Loucy (cell line): Measurements from ENCODE around the gene CAPZA3.

Source experiments
- EZH2phosphoT487 ChIP-seq: fragments of 200-600 bp; IDR thresholded peaks from 2 replicates; pipeline ENCODE4 v1.6.1; 2018; ENCODE audit warnings: antibody characterized with exemption, mild to moderate bottlenecking, moderate library complexity, borderline replicate concordance
- TF ChIP-seq, protein P1 (sequence below): fragments of 200-600 bp; sonication (generic); conservative IDR thresholded peaks from 2 replicates; pipeline ENCODE4 v1.5.1; 2014; ENCODE audit warnings: mild to moderate bottlenecking, antibody characterized with exemption, low read length

GRCh38 chr12:18749386-18749957, 11.6 kb downstream of the CAPZA3 start:
- TF ChIP-seq, protein P1, sequence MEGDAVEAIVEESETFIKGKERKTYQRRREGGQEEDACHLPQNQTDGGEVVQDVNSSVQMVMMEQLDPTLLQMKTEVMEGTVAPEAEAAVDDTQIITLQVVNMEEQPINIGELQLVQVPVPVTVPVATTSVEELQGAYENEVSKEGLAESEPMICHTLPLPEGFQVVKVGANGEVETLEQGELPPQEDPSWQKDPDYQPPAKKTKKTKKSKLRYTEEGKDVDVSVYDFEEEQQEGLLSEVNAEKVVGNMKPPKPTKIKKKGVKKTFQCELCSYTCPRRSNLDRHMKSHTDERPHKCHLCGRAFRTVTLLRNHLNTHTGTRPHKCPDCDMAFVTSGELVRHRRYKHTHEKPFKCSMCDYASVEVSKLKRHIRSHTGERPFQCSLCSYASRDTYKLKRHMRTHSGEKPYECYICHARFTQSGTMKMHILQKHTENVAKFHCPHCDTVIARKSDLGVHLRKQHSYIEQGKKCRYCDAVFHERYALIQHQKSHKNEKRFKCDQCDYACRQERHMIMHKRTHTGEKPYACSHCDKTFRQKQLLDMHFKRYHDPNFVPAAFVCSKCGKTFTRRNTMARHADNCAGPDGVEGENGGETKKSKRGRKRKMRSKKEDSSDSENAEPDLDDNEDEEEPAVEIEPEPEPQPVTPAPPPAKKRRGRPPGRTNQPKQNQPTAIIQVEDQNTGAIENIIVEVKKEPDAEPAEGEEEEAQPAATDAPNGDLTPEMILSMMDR: no peak
- no peak for TF ChIP-seq EZH2phosphoT487
